IPS-20b (cell line): Measurements from ENCODE around the gene YIPF1.
"Not testable (repeated sequence)": the region's sequence is repeated elsewhere in the genome, so short reads cannot be mapped to it uniquely, and the experiment has no call there.

Experiments used
- H3K27ac ChIP-seq: one replicate; pipeline ENCODE4 v1.5.1; 2013; ENCODE audit warnings: low read length
- H3K27me3 ChIP-seq: 2 replicates; pipeline ENCODE4 v1.6.1; 2013; ENCODE audit warnings: mild to moderate bottlenecking, low read length, inconsistent platforms; ENCODE audit not compliant: insufficient read depth
- H3K36me3 ChIP-seq: 2 replicates; pipeline ENCODE4 v1.6.1; 2013; ENCODE audit warnings: low read depth, mild to moderate bottlenecking, inconsistent platforms, low read length, moderate library complexity; ENCODE audit not compliant: insufficient read depth
- H3K4me1 ChIP-seq: 2 replicates; pipeline ENCODE4 v1.6.1; 2013; ENCODE audit warnings: mild to moderate bottlenecking, control low read depth, inconsistent platforms, low read length, moderate library complexity; ENCODE audit not compliant: insufficient read depth
- H3K4me3 ChIP-seq: 2 replicates; pipeline ENCODE4 v1.5.1; 2013; ENCODE audit warnings: mild to moderate bottlenecking, low read length, inconsistent platforms
- H3K9ac ChIP-seq: 2 replicates; pipeline ENCODE4 v1.6.1; 2013; ENCODE audit warnings: low read depth, mild to moderate bottlenecking, inconsistent platforms, low read length, moderate library complexity
- H3K9me3 ChIP-seq: 2 replicates; pipeline ENCODE4 v1.6.1; 2013; ENCODE audit warnings: mild to moderate bottlenecking, low read depth, low read length, inconsistent platforms; ENCODE audit not compliant: insufficient read depth

Gene YIPF1

DNA sequence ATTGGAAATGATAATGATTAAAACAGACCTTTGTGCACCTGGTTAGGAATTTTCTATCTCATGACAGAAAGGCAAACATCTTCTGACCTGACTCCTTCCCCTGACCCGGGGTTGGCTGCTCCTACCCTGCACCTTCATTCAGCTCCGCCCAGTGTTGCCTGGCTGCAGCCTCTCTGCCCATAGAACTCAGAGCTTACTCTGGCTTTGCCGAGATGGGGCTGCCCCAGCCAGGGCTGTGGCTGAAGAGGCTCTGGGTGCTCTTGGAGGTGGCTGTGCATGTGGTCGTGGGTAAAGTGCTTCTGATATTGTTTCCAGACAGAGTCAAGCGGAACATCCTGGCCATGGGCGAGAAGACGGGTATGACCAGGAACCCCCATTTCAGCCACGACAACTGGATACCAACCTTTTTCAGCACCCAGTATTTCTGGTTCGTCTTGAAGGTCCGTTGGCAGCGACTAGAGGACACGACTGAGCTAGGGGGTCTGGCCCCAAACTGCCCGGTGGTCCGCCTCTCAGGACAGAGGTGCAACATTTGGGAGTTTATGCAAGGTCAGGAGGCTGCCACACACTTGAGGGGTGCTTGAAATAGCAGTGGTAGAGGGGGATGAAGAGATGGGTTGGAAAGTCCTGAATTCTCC, 4.5 kb upstream of the YIPF1 start, which contains the start of gene DIO1:
DIO1 (plus strand) TSS at position 189 of the 638 bp plus-strand sequence; CDS start at position 213, 24 bp downstream.
- no peak within 1 kb of the TSS for H3K4me3 ChIP-seq
- no peaks in the 10 kb centered on the region for H3K9me3 ChIP-seq
- H3K36me3 ChIP-seq = no peaks in the 10 kb centered on the region
- no peak within 1 kb of the TSS for H3K27ac ChIP-seq
- no peaks in the 10 kb centered on the region for H3K4me1 ChIP-seq
- no peaks in the 10 kb centered on the region for H3K27me3 ChIP-seq
- H3K9ac ChIP-seq = no peak within 1 kb of the TSS

DNA sequence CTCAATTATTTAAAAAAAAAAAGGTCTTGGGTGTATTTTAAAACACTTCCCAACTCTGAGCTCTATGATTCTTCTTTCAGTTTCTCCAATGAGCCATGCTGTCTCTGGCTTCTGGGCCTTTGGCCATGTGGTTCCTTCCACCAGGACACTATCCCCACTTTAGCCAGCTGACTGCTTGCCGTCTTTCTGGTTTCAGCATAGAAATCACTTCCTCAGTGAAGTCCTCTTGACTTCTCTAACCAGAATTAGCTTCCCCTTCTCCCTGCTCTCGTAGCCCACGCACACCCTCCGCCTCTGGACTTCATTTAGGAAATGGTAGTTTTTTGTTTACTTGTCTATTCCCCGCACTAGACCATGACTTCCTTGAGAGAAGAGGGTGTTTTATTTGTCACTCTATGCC, 3.3 kb upstream of the YIPF1 start:
- no peak overlapping the region for H3K27ac ChIP-seq
- no peaks in the 10 kb centered on the region for H3K9me3 ChIP-seq

DNA sequence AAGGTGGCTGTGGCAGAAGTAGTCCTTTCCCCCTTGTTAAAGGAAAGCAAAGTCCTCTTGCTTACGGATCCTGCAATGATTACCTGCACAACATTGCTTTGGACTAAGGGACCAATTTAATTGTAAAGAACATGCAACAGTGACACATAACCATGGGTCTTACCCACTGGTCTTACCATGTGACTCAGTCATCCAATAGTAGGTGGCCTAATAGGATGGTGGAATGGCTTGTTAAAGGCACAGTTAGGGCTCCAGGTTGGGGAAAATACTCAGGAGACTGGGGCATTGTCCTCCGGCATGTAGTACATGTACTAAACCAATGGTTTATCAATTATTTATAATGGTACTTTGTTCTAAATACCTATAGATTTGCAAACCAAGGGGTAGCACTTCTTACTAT, 2.1 kb upstream of the YIPF1 start:
- H3K4me3 ChIP-seq = no peak overlapping the region
- no peak overlapping the region for H3K27ac ChIP-seq
- no peak overlapping the region for H3K9ac ChIP-seq
- 0 out of 2 replicates have a peak, but pooled peaks cover 7% of the 10 kb centered on the region for H3K36me3 ChIP-seq
- no peaks in the 10 kb centered on the region for H3K4me1 ChIP-seq
- no peaks in the 10 kb centered on the region for H3K9me3 ChIP-seq
- H3K27me3 ChIP-seq = no peaks in the 10 kb centered on the region

More for the DNA sequence above, 3.3 kb upstream of the YIPF1 start:
- Histone ChIP-seq H3K4me1 (no peaks in the 10 kb centered on the region), H3K9ac (no peak overlapping the region), H3K36me3 (no peaks in the 10 kb centered on the region), H3K27me3 (no peaks in the 10 kb centered on the region), H3K4me3 (no peak overlapping the region)

- Histone ChIP-seq H3K27ac (no peak overlapping the region), H3K9me3 (no peaks in the 10 kb centered on the region), H3K4me1 (no peaks in the 10 kb centered on the region), H3K4me3 (no peak overlapping the region), H3K9ac (no peak overlapping the region), H3K36me3 (0 out of 2 replicates have a peak, but pooled peaks cover 8% of the 10 kb centered on the region), H3K27me3 (no peaks in the 10 kb centered on the region)
These were observed 1.4 kb upstream of the YIPF1 start for GRCh38 chr1:53891018-53891417.

GRCh38 chr1:53890522-53890941, 935 bp upstream of the YIPF1 start:
- no peak overlapping the region for H3K27ac ChIP-seq
- no peak overlapping the region; the same call in 1 of the 2 replicates for H3K9ac ChIP-seq
- no peaks in the 10 kb centered on the region for H3K27me3 ChIP-seq
- no peaks in the 10 kb centered on the region for H3K9me3 ChIP-seq
- H3K36me3 ChIP-seq = peaks cover 8% of the 10 kb centered on the region; the same call in 1 of the 2 replicates
- no peak overlapping the region; the same call in 1 of the 2 replicates for H3K4me3 ChIP-seq
- H3K4me1 ChIP-seq = no peaks in the 10 kb centered on the region

GRCh38 chr1:53888681-53889080, 916 bp downstream of the YIPF1 start:
- H3K27ac ChIP-seq = no peak overlapping the region
- H3K9ac ChIP-seq = peak overlapping the region; percentile 78; the same call in 1 of the 2 replicates
- no peaks in the 10 kb centered on the region for H3K9me3 ChIP-seq

GRCh38 chr1:53883600-53883999, 6.0 kb downstream of the YIPF1 start:
- not testable (repeated sequence) for H3K9ac ChIP-seq, H3K27ac ChIP-seq, H3K27me3 ChIP-seq, H3K9me3 ChIP-seq, H3K4me3 ChIP-seq, H3K4me1 ChIP-seq
- peaks cover 22% of the 10 kb centered on the region; the same call in 1 of the 2 replicates for H3K36me3 ChIP-seq

More at GRCh38 chr1:53888681-53889080, 916 bp downstream of the YIPF1 start:
- Histone ChIP-seq H3K36me3 (peaks cover 8% of the 10 kb centered on the region; the same call in 1 of the 2 replicates), H3K27me3 (no peaks in the 10 kb centered on the region), H3K4me1 (no peaks in the 10 kb centered on the region), H3K4me3 (peak overlapping the region; percentile 88)

GRCh38 chr1:53881853-53882252, 7.7 kb downstream of the YIPF1 start:
- H3K27ac ChIP-seq, H3K9me3 ChIP-seq, H3K27me3 ChIP-seq, H3K4me1 ChIP-seq, H3K4me3 ChIP-seq, H3K9ac ChIP-seq: not testable (repeated sequence)
- H3K36me3 ChIP-seq = peaks cover 32% of the 10 kb centered on the region

DNA sequence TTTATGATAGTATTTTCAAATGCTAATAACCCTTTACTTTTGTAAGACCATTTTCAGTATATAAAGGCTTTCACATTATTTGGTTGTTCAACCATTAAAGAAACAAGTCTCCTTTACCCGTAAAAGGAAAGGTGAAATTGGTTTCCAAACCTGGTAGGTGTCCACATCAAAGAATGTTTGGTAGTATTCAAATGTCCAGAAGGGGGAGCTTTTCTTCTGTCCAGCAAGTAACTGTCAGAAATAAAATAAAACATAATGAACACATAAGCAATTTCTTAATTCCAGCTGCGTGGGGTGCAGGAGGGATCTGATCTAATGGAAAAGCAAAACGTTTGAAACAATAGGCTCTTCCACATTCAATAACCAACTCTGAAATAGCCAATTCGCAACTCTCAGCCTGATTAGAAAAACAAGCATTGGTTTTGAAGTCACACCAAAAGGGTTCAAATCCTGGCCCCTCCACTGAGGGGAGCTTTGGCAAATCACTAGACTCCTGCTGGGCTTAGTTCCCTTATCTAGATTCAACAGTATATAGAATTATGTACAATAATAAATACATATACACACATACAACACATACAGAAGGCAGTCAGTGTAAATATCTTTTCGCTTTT, 11.0 kb downstream of the YIPF1 start:
- Histone ChIP-seq H3K36me3 (peaks cover 48% of the 10 kb centered on the region), H3K9ac (no peak overlapping the region), H3K9me3 (no peaks in the 10 kb centered on the region), H3K27ac (no peak overlapping the region), H3K4me3 (no peak overlapping the region), H3K27me3 (no peaks in the 10 kb centered on the region), H3K4me1 (no peaks in the 10 kb centered on the region)

DNA sequence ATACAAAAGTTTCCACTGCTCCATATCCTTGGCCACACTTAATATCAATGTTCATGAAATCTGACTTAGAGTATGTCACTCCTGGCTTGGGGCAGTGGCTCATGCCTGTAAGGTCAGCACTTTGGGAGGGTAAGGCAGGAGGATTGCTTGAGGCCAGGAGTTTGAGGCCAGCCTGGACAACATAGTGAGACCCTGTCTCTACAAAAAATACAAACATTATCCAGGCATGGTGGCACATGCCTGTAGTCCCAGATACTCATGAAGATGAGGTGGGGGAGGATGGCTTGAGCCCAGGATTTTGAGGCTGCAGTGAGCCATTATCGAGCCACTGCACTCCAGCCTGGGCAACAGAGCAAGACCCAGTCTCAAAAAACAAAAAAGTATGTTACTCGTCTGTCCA, 14.4 kb downstream of the YIPF1 start:
- H3K9me3 ChIP-seq, H3K9ac ChIP-seq, H3K4me3 ChIP-seq, H3K27ac ChIP-seq, H3K4me1 ChIP-seq, H3K27me3 ChIP-seq: not testable (repeated sequence)
- H3K36me3 ChIP-seq = peaks cover 61% of the 10 kb centered on the region

GRCh38 chr1:53871773-53872484, 17.7 kb downstream of the YIPF1 start:
- Histone ChIP-seq H3K9ac (no peak overlapping the region), H3K4me1 (no peaks in the 10 kb centered on the region), H3K4me3 (no peak overlapping the region), H3K27me3 (no peaks in the 10 kb centered on the region), H3K27ac (no peak overlapping the region), H3K36me3 (peaks cover 53% of the 10 kb centered on the region), H3K9me3 (no peaks in the 10 kb centered on the region)
